Measurements from ENCODE around the gene WT1.

WT1 gene

DNA sequence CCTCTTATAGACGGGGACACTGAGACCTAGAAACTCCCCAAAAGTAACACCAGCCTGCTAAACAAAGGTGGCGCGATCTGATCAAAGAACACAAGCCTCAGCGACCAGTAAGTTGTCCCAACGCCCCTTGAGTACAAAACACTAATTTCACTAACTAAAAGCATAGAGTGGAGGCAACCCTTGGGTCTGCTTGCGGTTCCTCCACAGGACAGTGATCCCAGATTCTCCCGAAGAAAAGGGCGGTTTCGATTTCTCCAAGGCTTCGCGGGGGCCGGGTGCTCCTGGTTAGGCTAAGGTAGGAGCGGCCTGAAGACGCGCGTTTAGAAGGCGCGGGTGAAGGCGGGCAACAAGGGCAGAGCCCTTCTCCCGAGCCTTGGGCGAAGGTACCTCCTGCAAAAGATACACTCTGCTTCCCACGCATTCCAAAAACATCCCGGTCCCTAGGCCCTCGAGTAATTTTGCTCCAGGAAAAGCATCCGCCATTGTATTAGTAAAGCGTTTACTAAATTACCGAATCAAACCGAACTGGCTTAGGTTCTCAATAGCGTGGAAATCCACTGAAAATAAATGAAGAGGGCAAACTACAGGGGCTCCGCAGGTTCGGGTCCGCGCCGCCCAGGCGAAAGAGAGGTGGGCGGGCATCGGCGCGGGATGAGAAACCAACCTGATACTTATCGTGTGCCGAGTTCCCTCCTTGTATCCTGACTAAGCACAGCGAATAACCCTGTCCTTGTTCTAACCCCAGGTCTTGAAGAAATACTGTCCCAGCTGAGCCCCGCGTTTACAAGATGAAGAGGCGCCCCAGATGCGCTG, 2.0 kb downstream of the WT1 start:
- Mint-ChIP-seq H3K27ac (no peak overlapping the region), H3K4me3 (peak overlapping the region; percentile 26), H3K36me3 (no peaks in the 10 kb centered on the region), H3K27me3 (peaks cover 50% of the 10 kb centered on the region), H3K9me3 (no peaks in the 10 kb centered on the region), H3K4me1 (peaks cover 26% of the 10 kb centered on the region)

GRCh38 chr11:32432565-32432964, 2.8 kb downstream of the WT1 start:
- no peak overlapping the region for H3K27ac Mint-ChIP-seq
- no peaks in the 10 kb centered on the region for H3K36me3 Mint-ChIP-seq
- H3K4me3 Mint-ChIP-seq, result no peak overlapping the region
- H3K4me1 Mint-ChIP-seq, result peaks cover 22% of the 10 kb centered on the region
- peaks cover 50% of the 10 kb centered on the region for H3K27me3 Mint-ChIP-seq
- no peaks in the 10 kb centered on the region for H3K9me3 Mint-ChIP-seq

- Mint-ChIP-seq H3K27me3 (peaks cover 50% of the 10 kb centered on the region), H3K27ac (no peak overlapping the region), H3K9me3 (no peaks in the 10 kb centered on the region), H3K4me1 (peaks cover 17% of the 10 kb centered on the region), H3K36me3 (no peaks in the 10 kb centered on the region), H3K4me3 (no peak overlapping the region)
Observed at GRCh38 chr11:32430568-32431381, 4.6 kb downstream of the WT1 start.

DNA sequence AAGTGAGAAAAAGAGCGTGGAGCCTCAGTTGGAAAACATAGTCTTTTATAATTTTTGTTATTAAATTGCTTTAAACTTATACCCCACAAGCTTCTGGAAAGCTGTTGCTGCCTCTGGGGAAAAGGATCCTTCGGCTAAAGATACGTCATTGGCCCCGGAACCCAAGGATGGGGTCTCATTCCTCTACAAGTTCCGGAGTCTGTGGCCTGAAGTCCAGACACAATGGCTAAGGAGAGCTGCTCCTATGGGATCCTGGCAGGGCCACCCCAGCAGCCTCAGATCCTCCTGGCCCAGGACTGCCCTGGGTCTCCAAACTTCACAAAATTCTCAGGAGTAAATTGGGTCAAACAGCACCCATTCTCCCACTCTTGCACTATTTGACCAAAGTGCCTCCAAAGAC, 5.9 kb downstream of the WT1 start:
- Mint-ChIP-seq H3K36me3 (no peaks in the 10 kb centered on the region), H3K4me1 (peaks cover 15% of the 10 kb centered on the region), H3K4me3 (no peak overlapping the region), H3K27me3 (peaks cover 60% of the 10 kb centered on the region), H3K9me3 (no peaks in the 10 kb centered on the region), H3K27ac (no peak overlapping the region)

- Mint-ChIP-seq H3K27me3 (peaks cover 60% of the 10 kb centered on the region), H3K36me3 (no peaks in the 10 kb centered on the region), H3K9me3 (no peaks in the 10 kb centered on the region), H3K27ac (no peak overlapping the region), H3K4me3 (no peak overlapping the region), H3K4me1 (peaks cover 12% of the 10 kb centered on the region)
Observed at GRCh38 chr11:32428665-32429303, 6.6 kb downstream of the WT1 start.

DNA sequence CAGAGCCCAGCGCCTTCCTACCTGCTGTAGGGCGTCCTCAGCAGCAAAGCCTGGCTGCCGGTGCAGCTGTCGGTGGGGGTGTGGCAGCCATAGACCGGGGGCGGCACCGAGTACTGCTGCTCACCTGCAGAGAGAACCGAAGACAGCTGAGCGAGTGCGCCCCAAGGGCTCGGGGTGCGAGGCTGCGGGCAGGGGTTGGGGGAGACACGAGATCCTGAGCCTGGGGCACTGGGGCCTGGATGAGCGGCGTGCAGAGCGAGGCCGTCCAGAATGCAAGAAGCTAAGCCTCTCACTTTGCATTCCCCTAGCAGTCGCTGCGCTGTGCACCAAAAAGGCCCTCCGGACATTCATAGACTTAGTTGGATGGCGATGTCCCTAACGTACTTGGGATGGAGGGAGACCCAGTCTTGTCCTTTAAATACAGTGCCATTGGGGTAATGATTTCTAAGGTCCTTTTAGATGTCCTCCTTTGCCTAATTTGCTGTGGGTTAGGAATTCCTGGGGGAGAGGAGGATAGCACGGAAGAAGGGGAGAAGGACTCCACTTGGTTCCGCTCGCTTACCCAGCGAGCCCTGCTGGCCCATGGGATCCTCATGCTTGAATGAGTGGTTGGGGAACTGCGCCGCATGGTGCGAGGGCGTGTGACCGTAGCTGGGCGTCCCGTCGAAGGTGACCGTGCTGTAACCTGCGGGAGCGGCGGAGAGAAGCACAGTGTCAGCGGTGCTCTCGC, 7.2 kb downstream of the WT1 start:
- Mint-ChIP-seq H3K27me3 (peaks cover 57% of the 10 kb centered on the region), H3K4me1 (peaks cover 5% of the 10 kb centered on the region), H3K27ac (no peak overlapping the region), H3K9me3 (no peaks in the 10 kb centered on the region), H3K4me3 (no peak overlapping the region), H3K36me3 (no peaks in the 10 kb centered on the region)

DNA sequence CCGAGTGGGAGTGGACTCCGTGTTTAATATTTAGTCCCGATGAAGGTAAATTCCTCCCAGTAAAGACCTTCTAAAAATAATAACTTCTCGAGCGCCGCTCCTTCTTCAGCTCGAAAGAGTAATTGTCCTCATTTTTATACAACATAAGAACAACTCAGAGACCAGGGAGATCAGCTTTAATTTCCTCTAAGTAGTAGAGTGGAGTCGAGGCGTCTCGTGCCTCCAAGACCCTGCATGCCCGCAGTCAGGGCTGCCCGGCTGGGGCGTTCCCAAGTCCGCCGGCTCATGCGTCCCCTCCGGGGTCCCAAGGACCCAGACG, 7.8 kb downstream of the WT1 start:
- Mint-ChIP-seq H3K4me1 (peaks cover 4% of the 10 kb centered on the region), H3K27me3 (peaks cover 55% of the 10 kb centered on the region)

GRCh38 chr11:32426819-32427615, 8.3 kb downstream of the WT1 start:
- Mint-ChIP-seq H3K27me3 (peaks cover 54% of the 10 kb centered on the region), H3K27ac (no peak overlapping the region), H3K9me3 (no peaks in the 10 kb centered on the region), H3K4me1 (peaks cover 4% of the 10 kb centered on the region), H3K4me3 (no peak overlapping the region), H3K36me3 (no peaks in the 10 kb centered on the region)

More for the DNA sequence above, 7.8 kb downstream of the WT1 start:
- Mint-ChIP-seq H3K36me3 (no peaks in the 10 kb centered on the region), H3K9me3 (no peaks in the 10 kb centered on the region), H3K4me3 (no peak overlapping the region), H3K27ac (no peak overlapping the region)

GRCh38 chr11:32426192-32426591, 9.1 kb downstream of the WT1 start:
- no peak overlapping the region for H3K27ac Mint-ChIP-seq
- no peak overlapping the region for H3K4me3 Mint-ChIP-seq
- H3K4me1 Mint-ChIP-seq, result peaks cover 9% of the 10 kb centered on the region
- H3K9me3 Mint-ChIP-seq, result no peaks in the 10 kb centered on the region
- peaks cover 53% of the 10 kb centered on the region for H3K27me3 Mint-ChIP-seq
- H3K36me3 Mint-ChIP-seq, result no peaks in the 10 kb centered on the region

DNA sequence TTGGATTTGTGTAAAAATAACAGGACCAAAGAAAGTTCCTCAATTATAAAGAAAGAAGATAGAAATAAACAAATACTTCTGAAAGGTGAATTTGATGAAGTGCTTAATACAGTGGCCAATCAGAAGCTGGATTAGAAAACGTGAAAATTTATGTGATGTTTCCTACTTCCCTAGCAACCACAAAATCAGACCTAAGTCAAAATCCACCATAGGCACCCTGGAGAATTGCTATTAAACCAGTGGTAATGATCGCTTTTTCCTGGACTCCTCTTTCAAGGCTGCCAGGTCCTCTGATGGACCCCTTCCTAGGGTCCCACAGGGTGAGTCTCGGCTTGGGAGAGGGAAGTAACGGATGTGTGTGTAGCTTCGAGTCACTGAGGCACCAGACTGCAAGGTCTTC, 9.6 kb downstream of the WT1 start:
- Mint-ChIP-seq H3K9me3 (no peaks in the 10 kb centered on the region), H3K4me3 (no peak overlapping the region), H3K27ac (no peak overlapping the region), H3K4me1 (peaks cover 13% of the 10 kb centered on the region), H3K36me3 (no peaks in the 10 kb centered on the region), H3K27me3 (peaks cover 53% of the 10 kb centered on the region)

- Mint-ChIP-seq H3K27me3 (peaks cover 36% of the 10 kb centered on the region), H3K27ac (no peak overlapping the region), H3K4me1 (peaks cover 15% of the 10 kb centered on the region), H3K4me3 (no peak overlapping the region), H3K9me3 (no peaks in the 10 kb centered on the region), H3K36me3 (no peaks in the 10 kb centered on the region)
Observed at GRCh38 chr11:32422545-32422944, 12.8 kb downstream of the WT1 start.

DNA sequence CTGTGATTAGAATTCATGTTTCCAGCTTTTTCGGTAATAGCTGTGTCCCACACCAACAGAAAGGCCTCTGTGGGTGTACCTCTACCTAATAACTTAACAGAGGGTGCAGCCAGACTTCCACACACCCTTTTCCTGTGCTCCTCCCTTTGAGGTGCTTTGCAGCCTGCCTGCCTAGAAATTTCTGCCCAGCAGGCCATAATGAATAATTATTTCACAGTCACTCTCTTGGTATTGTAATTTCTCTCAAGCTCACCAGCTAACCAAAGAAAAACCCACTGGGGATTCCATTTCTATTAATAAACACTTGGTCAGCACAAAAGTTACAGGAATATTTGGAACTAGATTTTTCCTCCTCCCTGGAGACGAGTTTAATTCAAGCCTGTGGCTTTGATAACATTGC, 13.3 kb downstream of the WT1 start:
- no peaks in the 10 kb centered on the region for H3K36me3 Mint-ChIP-seq
- H3K27me3 Mint-ChIP-seq, result peaks cover 33% of the 10 kb centered on the region
- H3K9me3 Mint-ChIP-seq, result no peaks in the 10 kb centered on the region
- no peak overlapping the region for H3K4me3 Mint-ChIP-seq
- H3K4me1 Mint-ChIP-seq, result peaks cover 15% of the 10 kb centered on the region
- H3K27ac Mint-ChIP-seq, result no peak overlapping the region

DNA sequence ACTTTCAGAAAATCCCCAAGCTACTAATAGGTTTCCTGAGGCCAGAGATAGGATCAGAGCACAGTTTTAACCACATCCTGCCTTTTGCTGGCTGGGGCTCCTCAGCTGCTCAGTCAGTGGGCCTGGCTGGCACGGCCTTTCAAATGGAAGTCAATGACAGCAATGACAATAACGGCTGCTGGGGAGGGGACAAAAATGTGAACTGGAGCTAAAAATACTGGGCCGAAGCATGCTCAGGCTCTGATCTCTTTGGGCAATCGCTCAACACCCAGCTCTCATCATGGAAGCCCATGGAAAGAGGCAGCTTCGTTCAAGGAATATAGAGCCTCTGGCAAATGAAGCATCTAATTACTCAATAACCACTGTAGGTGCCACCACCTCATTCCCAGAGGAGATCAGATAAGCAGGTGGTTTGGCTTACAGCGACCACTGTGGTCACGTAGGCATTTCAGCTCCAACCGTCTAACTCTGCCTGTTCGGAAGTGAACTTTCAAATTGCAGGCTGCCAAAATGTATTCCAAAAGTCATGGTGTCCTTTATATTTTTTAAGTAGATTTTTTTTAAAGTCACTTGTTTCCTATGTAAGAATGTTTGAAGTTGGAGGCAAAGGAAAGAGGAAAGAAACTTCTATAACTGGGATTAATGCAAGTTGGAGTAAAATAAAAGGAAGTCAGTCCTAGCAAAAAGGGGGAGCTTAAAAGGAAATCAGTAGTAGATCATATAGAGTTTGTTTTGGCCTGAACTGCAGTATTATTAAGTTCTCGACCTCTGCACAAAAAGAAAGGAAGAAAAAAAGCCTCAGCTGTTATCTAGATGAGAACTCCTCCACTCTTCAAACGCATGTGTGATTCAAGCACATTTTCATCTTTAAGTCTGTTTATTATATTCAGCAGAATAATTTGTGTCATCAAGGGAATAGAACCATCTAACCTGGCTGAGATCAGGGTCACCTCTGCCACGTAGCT, 14.1 kb downstream of the WT1 start:
- Mint-ChIP-seq H3K4me3 (no peak overlapping the region), H3K36me3 (no peaks in the 10 kb centered on the region), H3K9me3 (no peaks in the 10 kb centered on the region), H3K27me3 (peaks cover 29% of the 10 kb centered on the region), H3K4me1 (peaks cover 13% of the 10 kb centered on the region), H3K27ac (no peak overlapping the region)

GRCh38 chr11:32420139-32420538, 15.2 kb downstream of the WT1 start:
- Mint-ChIP-seq H3K4me3 (no peak overlapping the region), H3K27ac (no peak overlapping the region), H3K9me3 (no peaks in the 10 kb centered on the region), H3K27me3 (peaks cover 20% of the 10 kb centered on the region), H3K4me1 (peaks cover 11% of the 10 kb centered on the region), H3K36me3 (no peaks in the 10 kb centered on the region)

All from activated naive CD4-positive, alpha-beta T cell treated with anti-CD3 and anti-CD28 coated beads, Interleukin-2, amount 50 U/mL, for 24 hours (primary cell).